Measurements from ENCODE around the gene DSP. TPM values are rescaled to one million over a fixed set of nuclear protein-coding genes. Genes with fewer than 3 reads are reported as not detected.

The DSP gene
- polyA plus RNA-seq, 1 donor (not counting 4 experiments of a cell fraction or from before 2014, with no cell fraction given) = 255 TPM

- Histone ChIP-seq H3K79me2 (ENCODE audit: control insufficient read depth, insufficient read depth, low read length) (peaks cover 89% of the 10 kb centered on the region), H3K9ac (ENCODE audit: control insufficient read depth, extremely low read depth, insufficient read depth, low read length) (peak overlapping the region; percentile 98), H3K4me1 (ENCODE audit: control insufficient read depth, extremely low read depth, insufficient read depth, low read length) (peaks cover 62% of the 10 kb centered on the region), H3K36me3 (ENCODE audit: control insufficient read depth in 2 of 2, extremely low read depth in 1 of 2, insufficient read depth in 2 of 2, low read length in 2 of 2) (peaks cover 1 to 26% of the 10 kb centered on the region in 2 experiments), H3K27me3 (ENCODE audit: control insufficient read depth, extremely low read depth, insufficient read depth, low read length) (no peaks in the 10 kb centered on the region), H3K4me2 (ENCODE audit: control insufficient read depth, extremely low read depth, insufficient read depth, low read depth, low read length) (peak overlapping the region; percentile 95), H2AFZ (ENCODE audit: control insufficient read depth, low read length) (no peak overlapping the region), H3K27ac (ENCODE audit: control insufficient read depth, insufficient read depth, low read length) (peak overlapping the region; percentile 97), H3K4me3 (ENCODE audit: control insufficient read depth in 2 of 3, extremely low read depth in 1 of 3, insufficient read depth in 2 of 3, low read depth in 1 of 3, low read length in 3 of 3) (peak overlapping the region; percentile 24 to 66 (median 60)), H3K9me1 (ENCODE audit: control insufficient read depth, extremely low read depth, insufficient read depth, low read length) (no peaks in the 10 kb centered on the region), H4K20me1 (ENCODE audit: control insufficient read depth, extremely low read depth, insufficient read depth, low read length) (peaks cover 26% of the 10 kb centered on the region), H3K9me3 (ENCODE audit: control insufficient read depth, low read depth, low read length) (no peaks in the 10 kb centered on the region)
- DNase-seq (ENCODE audit: low read depth, low spot score) = no peak
- no peak for TF ChIP-seq CTCF (optimal IDR thresholded peaks at IDR 0.05 in 1 of 3, IDR thresholded peaks at IDR 0.05 in 1 of 3, conservative IDR thresholded peaks at IDR 0.05 in 1 of 3; ENCODE audit: extremely low read depth in 1 of 3, insufficient read depth in 2 of 3, low read length in 3 of 3)
- TF ChIP-seq EZH2 (IDR thresholded peaks at IDR 0.05; ENCODE audit: low read length) = no peak
- dilution Hi-C loops (cut with MboI; ENCODE audit: extremely low pct_ligation_motif_present, low sequenced_read_pairs) = no loop called here
- FAIRE-seq = peak; percentile 34
Measured at GRCh38 chr6:7546896-7547295, 5.4 kb downstream of the DSP start.

- H3K9ac ChIP-seq (ENCODE audit: control insufficient read depth, extremely low read depth, insufficient read depth, low read length) = peak overlapping the region; percentile 98
Measured at GRCh38 chr6:7547315-7547714, 5.8 kb downstream of the DSP start.

More at GRCh38 chr6:7547315-7547714, 5.8 kb downstream of the DSP start:
- TF ChIP-seq EZH2 (IDR thresholded peaks at IDR 0.05; ENCODE audit: low read length) (no peak), CTCF (optimal IDR thresholded peaks at IDR 0.05 in 1 of 3, IDR thresholded peaks at IDR 0.05 in 1 of 3, conservative IDR thresholded peaks at IDR 0.05 in 1 of 3; ENCODE audit: extremely low read depth in 1 of 3, insufficient read depth in 2 of 3, low read length in 3 of 3) (no peak)
- H3K4me3 ChIP-seq (ENCODE audit: control insufficient read depth in 2 of 3, extremely low read depth in 1 of 3, insufficient read depth in 2 of 3, low read depth in 1 of 3, low read length in 3 of 3) = peak overlapping the region; percentile 24 to 66 (median 60)
- H3K4me2 ChIP-seq (ENCODE audit: control insufficient read depth, extremely low read depth, insufficient read depth, low read depth, low read length) = peak overlapping the region; percentile 95
- peaks cover 1 to 26% of the 10 kb centered on the region in 2 experiments for H3K36me3 ChIP-seq (ENCODE audit: control insufficient read depth in 2 of 2, extremely low read depth in 1 of 2, insufficient read depth in 2 of 2, low read length in 2 of 2)
- peaks cover 87% of the 10 kb centered on the region for H3K79me2 ChIP-seq (ENCODE audit: control insufficient read depth, insufficient read depth, low read length)
- no peaks in the 10 kb centered on the region for H3K27me3 ChIP-seq (ENCODE audit: control insufficient read depth, extremely low read depth, insufficient read depth, low read length)
- H4K20me1 ChIP-seq (ENCODE audit: control insufficient read depth, extremely low read depth, insufficient read depth, low read length) = peaks cover 26% of the 10 kb centered on the region
- H2AFZ ChIP-seq (ENCODE audit: control insufficient read depth, low read length) = no peak overlapping the region
- dilution Hi-C loops (cut with MboI; ENCODE audit: extremely low pct_ligation_motif_present, low sequenced_read_pairs) = no loop called here
- peak; percentile 32 for FAIRE-seq
- H3K27ac ChIP-seq (ENCODE audit: control insufficient read depth, insufficient read depth, low read length) = peak overlapping the region; percentile 97
- no peaks in the 10 kb centered on the region for H3K9me1 ChIP-seq (ENCODE audit: control insufficient read depth, extremely low read depth, insufficient read depth, low read length)
- no peaks in the 10 kb centered on the region for H3K9me3 ChIP-seq (ENCODE audit: control insufficient read depth, low read depth, low read length)
- H3K4me1 ChIP-seq (ENCODE audit: control insufficient read depth, extremely low read depth, insufficient read depth, low read length) = peaks cover 66% of the 10 kb centered on the region
- no peak for DNase-seq (ENCODE audit: low read depth, low spot score)

Data from keratinocyte (primary cell).